HFFc6 (cell line): ENCODE data around the gene GLIS1. TPM values are rescaled to one million over a fixed set of nuclear protein-coding genes. Genes with fewer than 3 reads are reported as not detected.

Experiments
- DNase-seq: peaks from one replicate; pipeline ENCODE4 v3.0.0-alpha.2; 2018
- H3K27ac Mint-ChIP-seq: 2 replicates; pipeline ENCODE4 v1.8.0; 2020; ENCODE audit warnings: mild to moderate bottlenecking, mixed read lengths
- H3K27me3 Mint-ChIP-seq: 2 replicates; pipeline ENCODE4 v1.8.0; 2021; ENCODE audit warnings: mild to moderate bottlenecking, moderate library complexity, mixed read lengths; ENCODE audit not compliant: insufficient read depth
- H3K36me3 Mint-ChIP-seq: 2 replicates; pipeline ENCODE4 v1.8.0; 2021; ENCODE audit warnings: low read depth, mixed read lengths
- H3K4me1 Mint-ChIP-seq: 2 replicates; pipeline ENCODE4 v1.8.0; 2020; ENCODE audit warnings: low read depth, mixed read lengths
- H3K4me3 Mint-ChIP-seq: 2 replicates; pipeline ENCODE4 v1.8.0; 2020; ENCODE audit warnings: mild to moderate bottlenecking, moderate library complexity, mixed read lengths
- H3K9me3 Mint-ChIP-seq: 2 replicates; pipeline ENCODE4 v1.8.0; 2020; ENCODE audit warnings: mild to moderate bottlenecking, mixed read lengths
- total RNA-seq, 6 experiments: library from RNA; stranded (reverse); fragmentation: NEBNext Ultra II Directional; extraction: Animal tissue kit (Norgen Biotek cat#: 25700); gene quantifications; 2 replicates in 1 of 6; 3 replicates in 5 of 6; pipeline ENCODE4 v1.2.3, GENCODE V29; 2021
- TF ChIP-seq, protein P1 (sequence below): fragments of 200-600 bp; sonication (generic); IDR thresholded peaks from 2 replicates; pipeline ENCODE4 v1.5.0; 2021; ENCODE audit warnings: antibody characterized with exemption, mild to moderate bottlenecking

Gene GLIS1
- total RNA-seq, 6 experiments from 2014 or later, result 1.1 to 1.9 (median 1.2) TPM

DNA sequence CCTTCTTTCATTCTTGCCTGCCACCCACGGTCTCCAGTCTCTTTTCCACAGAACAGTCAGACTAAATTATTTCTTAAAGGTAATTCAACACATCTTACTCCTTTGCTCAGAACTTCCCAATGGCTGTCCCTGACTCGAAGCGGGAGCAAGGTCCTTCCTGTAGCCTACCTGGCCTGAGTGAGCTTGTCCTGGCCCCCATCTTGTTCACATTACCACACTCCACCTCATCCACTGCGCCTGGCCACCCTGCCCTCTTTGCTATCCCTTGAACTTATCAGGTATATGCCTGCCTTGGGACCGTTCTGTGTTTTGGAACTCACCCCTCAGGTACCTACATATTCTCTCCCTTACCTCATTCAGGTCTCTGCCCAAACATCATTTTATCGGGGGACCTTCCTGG is 13.3 kb upstream of the GLIS1 start:
- Mint-ChIP-seq H3K27me3 (peaks cover 22% of the 10 kb centered on the region), H3K9me3 (no peaks in the 10 kb centered on the region)

DNA sequence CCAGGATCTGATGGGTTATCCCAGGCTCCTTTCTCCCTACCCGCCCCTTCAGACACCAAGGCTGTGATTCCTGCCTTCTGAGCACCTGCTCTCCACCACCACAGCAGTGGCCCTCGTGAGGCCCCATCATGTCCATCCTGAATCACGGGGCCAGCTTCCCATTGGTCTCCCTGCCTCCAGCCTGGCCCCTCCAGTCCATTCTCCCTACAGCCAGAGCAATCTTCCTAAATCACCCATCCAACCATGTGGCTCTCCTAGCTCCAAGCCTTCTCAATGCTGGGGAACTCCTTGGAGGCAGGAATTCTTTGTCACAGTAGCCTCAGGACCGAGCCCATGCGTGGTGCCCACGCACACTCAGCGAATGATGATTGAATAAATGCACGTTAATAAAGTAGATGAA is 8.9 kb upstream of the GLIS1 start:
- Mint-ChIP-seq H3K27ac (no peak overlapping the region), H3K36me3 (peaks cover 6% of the 10 kb centered on the region), H3K27me3 (peaks cover 25% of the 10 kb centered on the region), H3K4me1 (no peaks in the 10 kb centered on the region), H3K9me3 (peaks cover 7% of the 10 kb centered on the region), H3K4me3 (no peak overlapping the region)
- no peak for DNase-seq
- TF ChIP-seq, protein P1, sequence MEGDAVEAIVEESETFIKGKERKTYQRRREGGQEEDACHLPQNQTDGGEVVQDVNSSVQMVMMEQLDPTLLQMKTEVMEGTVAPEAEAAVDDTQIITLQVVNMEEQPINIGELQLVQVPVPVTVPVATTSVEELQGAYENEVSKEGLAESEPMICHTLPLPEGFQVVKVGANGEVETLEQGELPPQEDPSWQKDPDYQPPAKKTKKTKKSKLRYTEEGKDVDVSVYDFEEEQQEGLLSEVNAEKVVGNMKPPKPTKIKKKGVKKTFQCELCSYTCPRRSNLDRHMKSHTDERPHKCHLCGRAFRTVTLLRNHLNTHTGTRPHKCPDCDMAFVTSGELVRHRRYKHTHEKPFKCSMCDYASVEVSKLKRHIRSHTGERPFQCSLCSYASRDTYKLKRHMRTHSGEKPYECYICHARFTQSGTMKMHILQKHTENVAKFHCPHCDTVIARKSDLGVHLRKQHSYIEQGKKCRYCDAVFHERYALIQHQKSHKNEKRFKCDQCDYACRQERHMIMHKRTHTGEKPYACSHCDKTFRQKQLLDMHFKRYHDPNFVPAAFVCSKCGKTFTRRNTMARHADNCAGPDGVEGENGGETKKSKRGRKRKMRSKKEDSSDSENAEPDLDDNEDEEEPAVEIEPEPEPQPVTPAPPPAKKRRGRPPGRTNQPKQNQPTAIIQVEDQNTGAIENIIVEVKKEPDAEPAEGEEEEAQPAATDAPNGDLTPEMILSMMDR, result no peak

More for the DNA sequence above, 13.3 kb upstream of the GLIS1 start:
- no peak overlapping the region for H3K27ac Mint-ChIP-seq
- no peaks in the 10 kb centered on the region for H3K36me3 Mint-ChIP-seq
- no peak for DNase-seq
- TF ChIP-seq, protein P1, result no peak
- H3K4me3 Mint-ChIP-seq, result no peak overlapping the region
- H3K4me1 Mint-ChIP-seq, result no peaks in the 10 kb centered on the region

DNA sequence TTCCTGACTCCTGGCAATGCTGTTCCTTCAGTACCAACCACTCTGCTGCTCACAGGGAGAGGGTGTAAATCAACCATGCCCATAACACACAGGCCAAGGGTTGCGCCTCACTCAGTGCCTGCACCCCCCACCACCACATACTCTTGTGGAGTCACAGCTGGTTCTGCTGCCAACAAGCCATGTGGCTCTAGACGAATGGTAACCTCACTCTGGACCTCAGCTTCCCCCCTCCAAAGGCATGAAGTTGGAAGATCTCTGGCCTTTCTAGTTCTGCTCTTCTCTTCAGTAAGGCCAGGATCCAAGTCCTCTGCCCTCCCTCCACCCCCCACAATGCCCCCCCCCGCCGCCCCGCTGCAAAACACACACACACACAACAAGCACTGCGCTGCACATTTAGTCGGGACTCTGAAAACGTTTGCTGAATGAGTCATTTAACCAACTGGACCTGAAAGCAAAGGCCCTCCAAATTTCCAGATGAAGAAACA is 1.7 kb upstream of the GLIS1 start:
- H3K9me3 Mint-ChIP-seq, result peaks cover 10% of the 10 kb centered on the region
- peak overlapping the region; percentile 80 for H3K27ac Mint-ChIP-seq
- peak; percentile 64 for DNase-seq
- H3K4me3 Mint-ChIP-seq, result peak overlapping the region; percentile 77
- peaks cover 3% of the 10 kb centered on the region for H3K27me3 Mint-ChIP-seq
- peaks cover 35% of the 10 kb centered on the region for H3K4me1 Mint-ChIP-seq
- H3K36me3 Mint-ChIP-seq, result peaks cover 10% of the 10 kb centered on the region
- TF ChIP-seq, protein P1, result no peak

DNA sequence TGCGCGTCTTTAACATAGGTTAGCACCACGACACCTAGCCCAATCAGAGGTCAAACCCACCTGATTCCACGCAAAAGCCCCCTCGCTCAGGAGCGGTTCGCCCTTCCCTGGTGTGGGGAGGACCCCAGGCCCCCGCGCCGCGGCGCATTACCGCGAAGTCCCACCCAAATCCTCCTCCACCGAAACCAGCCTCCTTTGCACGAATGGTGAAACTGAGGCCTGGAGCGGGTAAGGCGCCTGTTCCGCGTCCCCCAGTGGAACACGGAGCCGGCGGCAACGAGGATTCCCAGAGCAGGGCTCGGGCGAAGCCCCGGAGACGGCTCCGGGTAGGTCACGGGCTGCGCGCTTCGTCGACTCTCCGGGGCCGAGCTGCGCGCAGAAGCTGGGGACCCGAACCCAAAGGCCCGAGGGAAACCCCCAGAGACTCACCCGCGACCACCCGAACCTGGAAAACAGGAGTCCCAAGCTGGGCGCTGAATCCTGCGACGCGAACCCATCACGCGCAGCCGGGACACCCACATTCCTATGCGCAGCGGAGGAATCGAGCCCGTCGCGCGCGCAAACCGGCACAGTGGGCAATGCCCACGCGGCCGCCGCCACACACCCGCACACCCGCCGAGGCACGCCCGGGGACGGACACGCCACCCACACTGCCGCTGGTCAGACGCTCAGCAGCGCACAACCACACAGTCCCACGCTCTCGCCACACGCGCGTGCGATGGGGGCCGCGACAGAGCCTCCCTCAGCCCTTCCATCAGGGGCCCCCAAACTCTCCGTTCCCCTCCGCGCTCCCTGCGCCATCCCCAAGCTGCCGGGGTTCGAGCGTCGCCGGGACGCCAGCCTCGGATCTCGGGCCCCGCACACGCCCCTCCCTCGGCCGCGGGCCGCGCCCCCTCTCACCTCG is 507 bp downstream of the GLIS1 start:
- Mint-ChIP-seq H3K27me3 (peaks cover 5% of the 10 kb centered on the region), H3K4me1 (peaks cover 57% of the 10 kb centered on the region), H3K9me3 (peaks cover 9% of the 10 kb centered on the region), H3K36me3 (peaks cover 9% of the 10 kb centered on the region), H3K4me3 (peak overlapping the region; percentile 71), H3K27ac (no peak overlapping the region)
- TF ChIP-seq, protein P1, result no peak
- DNase-seq, result no peak

DNA sequence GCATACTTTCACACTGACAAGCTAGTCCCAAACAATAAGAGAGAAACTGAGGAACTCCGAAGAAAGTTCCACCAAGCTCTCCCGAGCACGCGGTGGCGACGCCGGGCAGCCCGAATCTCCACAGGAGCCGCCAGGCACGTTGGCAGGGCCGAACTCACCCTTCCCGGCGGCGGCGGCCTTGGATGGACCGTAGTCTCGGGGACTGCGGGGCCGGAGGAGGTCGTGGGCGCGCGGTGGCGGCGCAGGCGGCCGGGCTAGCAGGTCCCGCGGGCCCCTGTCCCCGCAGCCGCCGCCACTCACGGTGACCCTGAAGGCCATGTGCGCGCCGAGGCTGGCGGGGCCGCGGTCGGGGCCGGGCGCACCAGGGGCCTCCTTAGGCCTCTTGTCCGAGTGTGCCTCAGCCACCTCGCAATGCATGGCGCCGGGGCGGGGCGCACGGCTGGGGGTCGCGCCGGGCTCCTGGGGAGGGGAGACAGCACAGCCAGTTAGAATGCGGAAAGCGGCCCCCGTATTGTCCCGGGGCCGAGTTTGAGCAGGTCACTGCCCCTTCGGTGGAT is 1.2 kb downstream of the GLIS1 start:
- peaks cover 2% of the 10 kb centered on the region for H3K27me3 Mint-ChIP-seq
- peaks cover 2% of the 10 kb centered on the region for H3K9me3 Mint-ChIP-seq
- no peak for DNase-seq
- H3K27ac Mint-ChIP-seq, result no peak overlapping the region
- TF ChIP-seq, protein P1, result no peak
- H3K4me3 Mint-ChIP-seq, result no peak overlapping the region
- H3K36me3 Mint-ChIP-seq, result peaks cover 2% of the 10 kb centered on the region
- H3K4me1 Mint-ChIP-seq, result peaks cover 64% of the 10 kb centered on the region
